Nephron (organoid): ENCODE data around the gene TAPBP.

Source experiments
- H3K27ac Mint-ChIP-seq, 3 experiments: 2 replicates each; pipeline ENCODE4 v1.8.0; 2020; ENCODE audit warnings: mixed read lengths in 3 of 3, mild to moderate bottlenecking in 2 of 3, moderate library complexity in 1 of 3
- H3K27me3 Mint-ChIP-seq: 2 replicates; pipeline ENCODE4 v1.8.0; 2021; ENCODE audit warnings: low read depth, mild to moderate bottlenecking, moderate library complexity, mixed read lengths
- H3K36me3 Mint-ChIP-seq: 2 replicates; pipeline ENCODE4 v1.8.0; 2020; ENCODE audit warnings: low read depth, mixed read lengths
- H3K4me1 Mint-ChIP-seq: 2 replicates; pipeline ENCODE4 v1.8.0; 2020; ENCODE audit warnings: mixed read lengths
- H3K4me3 Mint-ChIP-seq, 3 experiments: 2 replicates each; pipeline ENCODE4 v1.8.0; 2020; ENCODE audit warnings: mild to moderate bottlenecking in 3 of 3, mixed read lengths in 3 of 3, moderate library complexity in 2 of 3
- H3K9me3 Mint-ChIP-seq: 2 replicates; pipeline ENCODE4 v1.8.0; 2020; ENCODE audit warnings: mixed read lengths
- TF ChIP-seq, protein P1 (sequence below), 3 experiments: fragments of 200-600 bp; sonication (generic); IDR thresholded peaks; one replicate each; pipeline ENCODE4 v1.5.0; 2021; ENCODE audit warnings: antibody characterized with exemption in 3 of 3; ENCODE audit not compliant: unreplicated experiment in 3 of 3

TAPBP gene

DNA sequence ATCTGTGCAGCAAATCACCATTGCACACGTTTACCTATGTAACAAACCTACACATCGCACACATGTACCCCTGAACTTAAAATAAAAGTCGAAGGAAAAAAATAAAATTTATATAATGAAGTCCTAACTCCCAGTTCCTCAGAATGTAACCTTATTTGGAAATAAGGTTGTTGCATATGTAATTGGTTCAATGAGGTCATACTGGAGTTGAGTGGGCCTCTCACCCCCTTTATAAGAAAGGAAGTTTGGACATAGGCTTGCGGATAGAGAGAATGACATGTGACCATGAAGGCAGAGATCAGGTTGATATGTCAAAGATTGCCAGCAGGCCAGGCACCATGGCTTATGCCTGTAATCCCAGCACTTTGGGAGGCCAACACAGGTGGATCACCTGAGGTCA is 19.8 kb upstream of the TAPBP start:
- Mint-ChIP-seq H3K9me3 (no peaks in the 10 kb centered on the region), H3K27ac (no peak overlapping the region), H3K4me3 (no peak overlapping the region), H3K27me3 (peaks cover 7% of the 10 kb centered on the region), H3K36me3 (no peaks in the 10 kb centered on the region), H3K4me1 (no peaks in the 10 kb centered on the region)
- TF ChIP-seq, protein P1, sequence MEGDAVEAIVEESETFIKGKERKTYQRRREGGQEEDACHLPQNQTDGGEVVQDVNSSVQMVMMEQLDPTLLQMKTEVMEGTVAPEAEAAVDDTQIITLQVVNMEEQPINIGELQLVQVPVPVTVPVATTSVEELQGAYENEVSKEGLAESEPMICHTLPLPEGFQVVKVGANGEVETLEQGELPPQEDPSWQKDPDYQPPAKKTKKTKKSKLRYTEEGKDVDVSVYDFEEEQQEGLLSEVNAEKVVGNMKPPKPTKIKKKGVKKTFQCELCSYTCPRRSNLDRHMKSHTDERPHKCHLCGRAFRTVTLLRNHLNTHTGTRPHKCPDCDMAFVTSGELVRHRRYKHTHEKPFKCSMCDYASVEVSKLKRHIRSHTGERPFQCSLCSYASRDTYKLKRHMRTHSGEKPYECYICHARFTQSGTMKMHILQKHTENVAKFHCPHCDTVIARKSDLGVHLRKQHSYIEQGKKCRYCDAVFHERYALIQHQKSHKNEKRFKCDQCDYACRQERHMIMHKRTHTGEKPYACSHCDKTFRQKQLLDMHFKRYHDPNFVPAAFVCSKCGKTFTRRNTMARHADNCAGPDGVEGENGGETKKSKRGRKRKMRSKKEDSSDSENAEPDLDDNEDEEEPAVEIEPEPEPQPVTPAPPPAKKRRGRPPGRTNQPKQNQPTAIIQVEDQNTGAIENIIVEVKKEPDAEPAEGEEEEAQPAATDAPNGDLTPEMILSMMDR (IDR thresholded peaks at IDR 0.05; ENCODE audit: unreplicated experiment in 3 of 3): no peak

DNA sequence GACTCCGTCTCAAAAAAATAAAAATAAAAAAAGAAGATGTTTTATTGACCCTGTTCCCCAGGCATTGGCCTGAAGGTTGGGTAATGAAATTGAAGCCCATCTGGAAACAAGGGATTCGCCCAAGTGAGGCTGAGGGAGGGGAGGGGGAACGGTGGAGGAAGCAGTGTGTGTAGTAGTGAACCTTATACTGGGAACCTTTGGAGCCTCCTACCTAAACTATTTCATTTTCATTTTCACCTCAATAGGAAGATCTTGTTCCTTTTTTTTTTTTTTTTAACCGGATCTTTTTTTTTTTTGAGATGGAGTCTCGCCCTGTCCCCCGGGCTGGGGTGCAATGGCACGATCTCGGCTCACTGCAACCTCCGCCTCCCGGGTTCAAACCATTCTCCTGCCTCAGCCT is 16.9 kb upstream of the TAPBP start:
- Mint-ChIP-seq H3K27me3 (peaks cover 7% of the 10 kb centered on the region), H3K4me1 (no peaks in the 10 kb centered on the region), H3K36me3 (no peaks in the 10 kb centered on the region), H3K9me3 (no peaks in the 10 kb centered on the region), H3K27ac (no peak overlapping the region), H3K4me3 (no peak overlapping the region)
- TF ChIP-seq, protein P1 (IDR thresholded peaks at IDR 0.05; ENCODE audit: unreplicated experiment in 3 of 3): no peak

DNA sequence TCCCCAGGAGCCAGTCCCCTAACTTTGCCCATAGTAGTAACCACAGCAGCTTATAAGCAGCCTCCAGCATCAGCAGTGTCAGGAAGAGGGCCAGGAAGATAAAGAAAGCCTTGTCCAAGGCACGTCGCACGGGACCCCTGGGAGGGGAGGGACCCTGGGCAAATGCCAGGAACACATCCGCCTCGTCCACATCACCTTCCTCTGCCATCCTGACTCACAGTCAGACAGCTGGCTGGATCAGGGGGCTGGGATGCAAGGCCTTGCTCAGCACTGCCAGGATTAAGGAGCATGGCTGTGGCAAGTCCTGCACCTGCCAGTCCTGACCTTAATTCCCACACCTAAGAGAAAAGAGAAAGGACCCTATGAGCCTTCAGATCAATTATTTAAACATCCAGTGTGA is 15.2 kb upstream of the TAPBP start:
- Mint-ChIP-seq H3K27me3 (peaks cover 7% of the 10 kb centered on the region), H3K27ac (no peak overlapping the region), H3K9me3 (no peaks in the 10 kb centered on the region), H3K4me1 (no peaks in the 10 kb centered on the region), H3K4me3 (no peak overlapping the region), H3K36me3 (no peaks in the 10 kb centered on the region)
- TF ChIP-seq, protein P1 (IDR thresholded peaks at IDR 0.05; ENCODE audit: unreplicated experiment in 3 of 3): no peak

DNA sequence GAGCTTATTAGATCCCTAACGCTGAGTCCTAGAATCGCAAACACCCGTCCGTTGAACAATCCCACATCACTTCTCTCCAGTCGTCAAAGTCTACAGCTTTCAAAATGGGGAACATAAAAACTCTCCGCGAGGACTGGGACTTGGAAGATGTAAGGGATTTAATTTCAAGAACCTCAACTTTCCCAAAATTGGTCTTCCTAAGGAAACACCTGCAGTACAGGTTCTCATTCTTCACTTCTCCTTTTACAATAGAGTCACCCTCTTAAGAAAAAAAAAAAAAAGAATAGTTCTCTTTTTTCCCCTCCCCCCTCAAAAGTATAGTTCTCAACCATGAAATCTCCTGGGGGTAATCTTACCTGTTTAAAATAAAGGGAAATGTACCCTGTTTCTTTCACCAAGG is 10.2 kb upstream of the TAPBP start:
- TF ChIP-seq, protein P1 (IDR thresholded peaks at IDR 0.05; ENCODE audit: unreplicated experiment in 3 of 3): no peak
- Mint-ChIP-seq H3K27me3 (no peaks in the 10 kb centered on the region), H3K9me3 (no peaks in the 10 kb centered on the region), H3K27ac (peak overlapping the region in 1 of 3 experiments; percentile 88), H3K36me3 (peaks cover 19% of the 10 kb centered on the region), H3K4me1 (peaks cover 45% of the 10 kb centered on the region), H3K4me3 (peak overlapping the region; percentile 89 to 92 (median 92))

DNA sequence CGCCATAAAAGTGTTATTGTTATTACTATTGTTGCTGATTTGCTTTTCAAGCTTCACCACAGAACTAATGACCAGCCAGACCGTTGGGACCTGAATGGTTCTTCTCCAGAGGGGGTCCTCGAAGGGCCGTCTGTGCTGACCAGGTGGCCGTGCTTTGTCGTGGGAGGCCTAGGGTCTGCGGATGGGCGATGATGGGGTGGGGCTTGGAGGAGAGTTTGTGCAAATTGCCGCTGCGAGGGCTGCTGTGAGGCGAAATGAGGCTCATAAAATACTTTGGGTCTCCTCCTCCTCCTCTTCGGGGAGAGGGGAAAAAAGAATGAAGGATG is 9.7 kb upstream of the TAPBP start:
- TF ChIP-seq, protein P1 (IDR thresholded peaks at IDR 0.05; ENCODE audit: unreplicated experiment in 3 of 3): no peak
- peak overlapping the region; percentile 88 to 91 (median 91) for H3K27ac Mint-ChIP-seq
- peak overlapping the region; percentile 89 to 92 (median 92) for H3K4me3 Mint-ChIP-seq
- H3K36me3 Mint-ChIP-seq: peaks cover 22% of the 10 kb centered on the region
- H3K4me1 Mint-ChIP-seq: peaks cover 50% of the 10 kb centered on the region
- no peaks in the 10 kb centered on the region for H3K9me3 Mint-ChIP-seq
- no peaks in the 10 kb centered on the region for H3K27me3 Mint-ChIP-seq

DNA sequence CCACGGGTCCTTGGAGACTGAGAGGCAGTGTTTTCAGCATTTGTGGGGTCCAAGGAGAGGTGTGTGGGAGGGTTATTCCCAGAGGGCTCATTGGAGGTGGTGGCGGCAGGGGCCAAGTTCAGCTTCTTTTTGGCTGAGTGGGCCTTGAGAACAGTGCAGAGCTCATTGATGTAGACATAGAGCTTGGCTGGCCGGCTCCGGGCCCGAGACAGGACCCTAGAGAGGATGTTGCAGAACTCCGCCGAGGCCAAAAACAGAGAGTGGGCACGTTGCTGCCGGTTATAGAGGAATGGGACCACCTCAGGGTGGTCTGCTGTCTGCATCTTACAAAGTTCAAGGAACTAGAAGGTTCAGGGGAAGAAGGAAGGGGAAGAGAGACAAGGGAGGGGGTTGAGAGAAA is 7.3 kb upstream of the TAPBP start:
- Mint-ChIP-seq H3K4me3 (peak overlapping the region; percentile 88 to 97 (median 96)), H3K4me1 (peaks cover 66% of the 10 kb centered on the region), H3K9me3 (no peaks in the 10 kb centered on the region), H3K36me3 (peaks cover 24% of the 10 kb centered on the region), H3K27ac (peak overlapping the region; percentile 38 to 91 (median 83)), H3K27me3 (no peaks in the 10 kb centered on the region)
- TF ChIP-seq, protein P1 (IDR thresholded peaks at IDR 0.05; ENCODE audit: unreplicated experiment in 3 of 3): no peak
